SKM-1 (cell line): Measurements from ENCODE around the gene ASCL2.

Source experiments
- DNase-seq: peaks from one replicate; lab custom pipeline; 2025; ENCODE audit not compliant: unreplicated experiment; lab: John Stamatoyannopoulos, UW

Gene ASCL2

GRCh38 chr11:2275334-2276279 lies 5.2 kb upstream of the ASCL2 start:
- DNase-seq: no peak

- DNase-seq: no peak
Measured at GRCh38 chr11:2273771-2274170, 3.4 kb upstream of the ASCL2 start.

- no peak for DNase-seq
Measured at GRCh38 chr11:2273311-2273710, 2.9 kb upstream of the ASCL2 start.

GRCh38 chr11:2272946-2273280 lies 2.5 kb upstream of the ASCL2 start:
- no peak for DNase-seq

GRCh38 chr11:2272228-2272945 lies 2.0 kb upstream of the ASCL2 start:
- DNase-seq: no peak

GRCh38 chr11:2271327-2272227 lies 1.2 kb upstream of the ASCL2 start:
- no peak for DNase-seq

- no peak for DNase-seq
Measured at GRCh38 chr11:2271077-2271326, 614 bp upstream of the ASCL2 start.

GRCh38 chr11:2269601-2270321 lies 627 bp downstream of the ASCL2 start:
- DNase-seq: no peak

GRCh38 chr11:2268729-2269600 lies 1.4 kb downstream of the ASCL2 start:
- DNase-seq: peak; percentile 52

GRCh38 chr11:2267851-2268728 lies 2.3 kb downstream of the ASCL2 start:
- no peak for DNase-seq

GRCh38 chr11:2267306-2267850 lies 3.0 kb downstream of the ASCL2 start:
- DNase-seq: no peak

- DNase-seq: no peak
Measured at GRCh38 chr11:2266586-2267305, 3.6 kb downstream of the ASCL2 start.

- no peak for DNase-seq
Measured at GRCh38 chr11:2265854-2266585, 4.4 kb downstream of the ASCL2 start.

- DNase-seq: peak; percentile 66
Measured at GRCh38 chr11:2265396-2265795, 5.0 kb downstream of the ASCL2 start.

GRCh38 chr11:2264366-2265053 lies 5.9 kb downstream of the ASCL2 start:
- no peak for DNase-seq

- DNase-seq: no peak
Measured at GRCh38 chr11:2263724-2264360, 6.5 kb downstream of the ASCL2 start.
